ENCODE measurements around the gene KPNA2.

DNA sequence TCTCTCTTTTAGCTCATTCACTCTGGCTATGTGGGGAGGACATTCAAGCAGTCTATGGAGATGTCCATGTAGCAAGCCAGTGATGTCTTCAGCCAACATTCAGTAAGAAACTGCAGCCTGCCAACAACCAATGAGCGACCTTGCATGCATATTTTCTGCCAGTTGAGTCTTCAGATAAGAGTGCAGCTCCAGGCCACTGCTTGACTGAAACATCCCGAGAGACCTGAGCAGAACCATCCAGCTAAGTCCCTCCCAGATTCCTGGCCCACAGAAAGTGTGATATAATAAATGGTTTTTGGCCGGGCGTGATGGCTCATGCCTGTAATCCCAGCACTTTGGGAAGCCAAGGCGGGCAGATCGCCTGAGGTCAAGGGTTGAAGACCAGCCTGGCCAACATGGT is 28.7 kb upstream of the KPNA2 start:
- TF ChIP-seq, protein P1, sequence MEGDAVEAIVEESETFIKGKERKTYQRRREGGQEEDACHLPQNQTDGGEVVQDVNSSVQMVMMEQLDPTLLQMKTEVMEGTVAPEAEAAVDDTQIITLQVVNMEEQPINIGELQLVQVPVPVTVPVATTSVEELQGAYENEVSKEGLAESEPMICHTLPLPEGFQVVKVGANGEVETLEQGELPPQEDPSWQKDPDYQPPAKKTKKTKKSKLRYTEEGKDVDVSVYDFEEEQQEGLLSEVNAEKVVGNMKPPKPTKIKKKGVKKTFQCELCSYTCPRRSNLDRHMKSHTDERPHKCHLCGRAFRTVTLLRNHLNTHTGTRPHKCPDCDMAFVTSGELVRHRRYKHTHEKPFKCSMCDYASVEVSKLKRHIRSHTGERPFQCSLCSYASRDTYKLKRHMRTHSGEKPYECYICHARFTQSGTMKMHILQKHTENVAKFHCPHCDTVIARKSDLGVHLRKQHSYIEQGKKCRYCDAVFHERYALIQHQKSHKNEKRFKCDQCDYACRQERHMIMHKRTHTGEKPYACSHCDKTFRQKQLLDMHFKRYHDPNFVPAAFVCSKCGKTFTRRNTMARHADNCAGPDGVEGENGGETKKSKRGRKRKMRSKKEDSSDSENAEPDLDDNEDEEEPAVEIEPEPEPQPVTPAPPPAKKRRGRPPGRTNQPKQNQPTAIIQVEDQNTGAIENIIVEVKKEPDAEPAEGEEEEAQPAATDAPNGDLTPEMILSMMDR (IDR thresholded peaks at IDR 0.05; ENCODE audit: poor library complexity, severe bottlenecking): no peak
- TF ChIP-seq EZH2 (IDR thresholded peaks at IDR 0.05; ENCODE audit: borderline replicate concordance, insufficient read depth, low read length, poor library complexity, severe bottlenecking) (no peak), RAD21 (conservative IDR thresholded peaks at IDR 0.05) (no peak), EP300 (conservative IDR thresholded peaks at IDR 0.05; ENCODE audit: poor library complexity, severe bottlenecking) (no peak), POLR2AphosphoS5 (IDR thresholded peaks at IDR 0.05) (no peak), SMC3 (conservative IDR thresholded peaks at IDR 0.05; ENCODE audit: poor library complexity) (no peak), MXI1 (conservative IDR thresholded peaks at IDR 0.05; ENCODE audit: poor library complexity, severe bottlenecking) (no peak), TAF1 (IDR thresholded peaks at IDR 0.05; ENCODE audit: low read depth) (no peak)
- TF ChIP-seq, protein P2, sequence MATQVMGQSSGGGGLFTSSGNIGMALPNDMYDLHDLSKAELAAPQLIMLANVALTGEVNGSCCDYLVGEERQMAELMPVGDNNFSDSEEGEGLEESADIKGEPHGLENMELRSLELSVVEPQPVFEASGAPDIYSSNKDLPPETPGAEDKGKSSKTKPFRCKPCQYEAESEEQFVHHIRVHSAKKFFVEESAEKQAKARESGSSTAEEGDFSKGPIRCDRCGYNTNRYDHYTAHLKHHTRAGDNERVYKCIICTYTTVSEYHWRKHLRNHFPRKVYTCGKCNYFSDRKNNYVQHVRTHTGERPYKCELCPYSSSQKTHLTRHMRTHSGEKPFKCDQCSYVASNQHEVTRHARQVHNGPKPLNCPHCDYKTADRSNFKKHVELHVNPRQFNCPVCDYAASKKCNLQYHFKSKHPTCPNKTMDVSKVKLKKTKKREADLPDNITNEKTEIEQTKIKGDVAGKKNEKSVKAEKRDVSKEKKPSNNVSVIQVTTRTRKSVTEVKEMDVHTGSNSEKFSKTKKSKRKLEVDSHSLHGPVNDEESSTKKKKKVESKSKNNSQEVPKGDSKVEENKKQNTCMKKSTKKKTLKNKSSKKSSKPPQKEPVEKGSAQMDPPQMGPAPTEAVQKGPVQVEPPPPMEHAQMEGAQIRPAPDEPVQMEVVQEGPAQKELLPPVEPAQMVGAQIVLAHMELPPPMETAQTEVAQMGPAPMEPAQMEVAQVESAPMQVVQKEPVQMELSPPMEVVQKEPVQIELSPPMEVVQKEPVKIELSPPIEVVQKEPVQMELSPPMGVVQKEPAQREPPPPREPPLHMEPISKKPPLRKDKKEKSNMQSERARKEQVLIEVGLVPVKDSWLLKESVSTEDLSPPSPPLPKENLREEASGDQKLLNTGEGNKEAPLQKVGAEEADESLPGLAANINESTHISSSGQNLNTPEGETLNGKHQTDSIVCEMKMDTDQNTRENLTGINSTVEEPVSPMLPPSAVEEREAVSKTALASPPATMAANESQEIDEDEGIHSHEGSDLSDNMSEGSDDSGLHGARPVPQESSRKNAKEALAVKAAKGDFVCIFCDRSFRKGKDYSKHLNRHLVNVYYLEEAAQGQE (IDR thresholded peaks at IDR 0.05; ENCODE audit: borderline replicate concordance): no peak
